K562 (cell line): Measurements from ENCODE around the gene NAV2. TPM values are rescaled to one million over a fixed set of nuclear protein-coding genes. Genes with fewer than 3 reads are reported as not detected.

Experiments
- CCNT2 ChIP-seq: IDR thresholded peaks from 2 replicates; pipeline ENCODE4 v1.6.1; 2011; ENCODE audit warnings: borderline replicate concordance, low read depth, mild to moderate bottlenecking, moderate library complexity, mixed read lengths, low read length; ENCODE audit not compliant: insufficient read length; ENCODE audit errors: extremely low read depth
- CTCFL ChIP-seq: IDR thresholded peaks from 2 replicates; pipeline ENCODE4 v1.6.1; 2011; ENCODE audit warnings: borderline replicate concordance, low read depth, mild to moderate bottlenecking, moderate library complexity, low read length; ENCODE audit not compliant: insufficient read depth, poor library complexity, severe bottlenecking
- EHMT2 ChIP-seq: fragments of 450-650 bp; IDR thresholded peaks from 2 replicates; pipeline ENCODE4 v1.6.1; 2018; ENCODE audit warnings: antibody characterized with exemption
- FOXA3 ChIP-seq, 2 experiments: fragments of 450-650 bp in 1 of 2; sonication (generic) in 1 of 2; formaldehyde crosslinking; IDR thresholded peaks in 1 of 2; conservative IDR thresholded peaks in 1 of 2; 2 replicates each; pipeline versions ENCODE4 v1.4.0 to v1.8.0; 2020 to 2022; ENCODE audit warnings: mild to moderate bottlenecking in 2 of 2, missing genetic modification reagents in 1 of 2
- HNRNPLL ChIP-seq: fragments of 200-400 bp; formaldehyde crosslinking; IDR thresholded peaks from 2 replicates; pipeline ENCODE4 v1.6.1; 2017; ENCODE audit warnings: low read length, low read depth, mild to moderate bottlenecking; ENCODE audit not compliant: poor library complexity, severe bottlenecking
- IRF1 ChIP-seq: sonication (generic); formaldehyde crosslinking; IDR thresholded peaks from 2 replicates; pipeline ENCODE4 v1.8.0; 2022; ENCODE audit warnings: missing genetic modification reagents, mild to moderate bottlenecking, borderline replicate concordance
- PHF21A ChIP-seq: fragments of 450-650 bp; IDR thresholded peaks from 2 replicates; pipeline ENCODE4 v1.6.1; 2017; ENCODE audit warnings: low read depth, borderline replicate concordance
- POLR3A ChIP-seq: IDR thresholded peaks from 2 replicates; pipeline ENCODE4 v1.6.1; 2011; ENCODE audit warnings: borderline replicate concordance, mild to moderate bottlenecking, moderate library complexity; ENCODE audit not compliant: insufficient read length, insufficient read depth; ENCODE audit errors: extremely low read depth
- RBFOX2 ChIP-seq: fragments of 200-400 bp; formaldehyde crosslinking; IDR thresholded peaks from 2 replicates; pipeline ENCODE4 v1.6.1; 2017; ENCODE audit warnings: low read depth, mild to moderate bottlenecking, low read length, moderate library complexity
- RFX1 ChIP-seq: fragments of 450-650 bp; IDR thresholded peaks from 2 replicates; pipeline ENCODE4 v1.6.1; 2016; ENCODE audit warnings: mild to moderate bottlenecking, moderate library complexity
- ZNF12 ChIP-seq: sonication (generic); formaldehyde crosslinking; IDR thresholded peaks from 2 replicates; pipeline ENCODE4 v1.4.0; 2020; ENCODE audit warnings: mild to moderate bottlenecking, missing genetic modification reagents
- ZNF184 ChIP-seq: sonication (generic); formaldehyde crosslinking; IDR thresholded peaks from 2 replicates; pipeline ENCODE4 v1.5.0; 2020; ENCODE audit warnings: missing genetic modification reagents
- ZNF282 ChIP-seq: sonication (generic); formaldehyde crosslinking; IDR thresholded peaks from 2 replicates; pipeline ENCODE4 v1.8.1; 2023; ENCODE audit warnings: missing genetic modification reagents
- ZNF3 ChIP-seq: fragments of 250-450 bp; sonication (Bioruptor Pico); IDR thresholded peaks from 2 replicates; pipeline ENCODE4 v1.5.0; 2021; ENCODE audit warnings: mild to moderate bottlenecking, moderate library complexity
- ZNF407 ChIP-seq: fragments of 450-650 bp; IDR thresholded peaks from 2 replicates; pipeline ENCODE4 v1.6.1; 2016; ENCODE audit warnings: low read depth
- ZNF445 ChIP-seq: fragments of 250-450 bp; sonication (Bioruptor Pico); IDR thresholded peaks from 2 replicates; pipeline ENCODE4 v1.4.0; 2020; ENCODE audit warnings: low read depth, mild to moderate bottlenecking, moderate library complexity
- polyA plus RNA-seq, 8 experiments: library from polyadenylated mRNA; depleted of rRNA in 4 of 8; stranded (reverse) in 5 of 8; unstranded in 3 of 8; fragments of >200 nt; fragmentation: Nextera tagmentation in 2 of 8; fragmentation: Illumina TruSeq in 1 of 8; extraction: Ambion mirVana in 2 of 8; extraction: Trizol in 1 of 8; gene quantifications; 2 replicates each; pipeline versions ENCODE4 v1.2.1 to v1.2.3, GENCODE V29; 2011 to 2014; ENCODE audit warnings: inconsistent platforms in 1 of 8, missing spikeins in 1 of 8
- total RNA-seq, 7 experiments: library from RNA; depleted of rRNA in 6 of 7; stranded (reverse); fragments of >200 nt in 6 of 7; fragmentation: Illumina TruSeq in 2 of 7; extraction: Trizol in 2 of 7; gene quantifications; 2 replicates each; pipeline versions ENCODE4 v1.2.1 to v1.2.3, GENCODE V29; 2011 to 2021; ENCODE audit warnings: low replicate concordance in 1 of 7

The NAV2 gene
- total and polyA plus RNA-seq, 9 of the 15 experiments (the other 6 are each of a cell fraction or from before 2014, with no cell fraction given): 0.03 to 0.35 (median 0.05) TPM

GRCh38 chr11:19980957-19981669 is 268.5 kb downstream of the NAV2 start (continued):
- no peak for TF ChIP-seq CTCFL
- TF ChIP-seq PHF21A: no peak
- no peak for TF ChIP-seq IRF1 (CRISPR knock-in tag)
- no peak for TF ChIP-seq ZNF282 (CRISPR knock-in tag)
- TF ChIP-seq ZNF184 (CRISPR knock-in tag): no peak
- peak in 1 of 2 experiments; percentile 52; a peak in 2 of 4 replicates for TF ChIP-seq FOXA3 (CRISPR knock-in tag; conservative IDR thresholded peaks at IDR 0.05 in 1 of 2, IDR thresholded peaks at IDR 0.05 in 1 of 2)
- peak; percentile 64 for TF ChIP-seq CCNT2
- no peak for TF ChIP-seq ZNF12 (CRISPR knock-in tag)
- 0 out of 2 replicates have a peak, but pooled peaks have one; percentile 27 for TF ChIP-seq RBFOX2
- no peak for TF ChIP-seq POLR3A
- TF ChIP-seq RFX1: no peak
- TF ChIP-seq ZNF407: no peak
- no peak for TF ChIP-seq ZNF445
- peak; percentile 67 for TF ChIP-seq HNRNPLL
- TF ChIP-seq EHMT2: no peak
- TF ChIP-seq ZNF3 (CRISPR knock-in tag): no peak
